Fibroblast of skin of left biceps (primary cell): ENCODE results near the gene MYL4.
"Not testable (repeated sequence)": the region's sequence is repeated elsewhere in the genome, so short reads cannot be mapped to it uniquely, and the experiment has no call there.

ENCODE experiments used
- DNase-seq, 2 experiments: peaks; one replicate each; pipeline ENCODE4 v3.0.0-alpha.2; 2013; ENCODE audit warnings: low read depth in 2 of 2

Gene MYL4

DNA sequence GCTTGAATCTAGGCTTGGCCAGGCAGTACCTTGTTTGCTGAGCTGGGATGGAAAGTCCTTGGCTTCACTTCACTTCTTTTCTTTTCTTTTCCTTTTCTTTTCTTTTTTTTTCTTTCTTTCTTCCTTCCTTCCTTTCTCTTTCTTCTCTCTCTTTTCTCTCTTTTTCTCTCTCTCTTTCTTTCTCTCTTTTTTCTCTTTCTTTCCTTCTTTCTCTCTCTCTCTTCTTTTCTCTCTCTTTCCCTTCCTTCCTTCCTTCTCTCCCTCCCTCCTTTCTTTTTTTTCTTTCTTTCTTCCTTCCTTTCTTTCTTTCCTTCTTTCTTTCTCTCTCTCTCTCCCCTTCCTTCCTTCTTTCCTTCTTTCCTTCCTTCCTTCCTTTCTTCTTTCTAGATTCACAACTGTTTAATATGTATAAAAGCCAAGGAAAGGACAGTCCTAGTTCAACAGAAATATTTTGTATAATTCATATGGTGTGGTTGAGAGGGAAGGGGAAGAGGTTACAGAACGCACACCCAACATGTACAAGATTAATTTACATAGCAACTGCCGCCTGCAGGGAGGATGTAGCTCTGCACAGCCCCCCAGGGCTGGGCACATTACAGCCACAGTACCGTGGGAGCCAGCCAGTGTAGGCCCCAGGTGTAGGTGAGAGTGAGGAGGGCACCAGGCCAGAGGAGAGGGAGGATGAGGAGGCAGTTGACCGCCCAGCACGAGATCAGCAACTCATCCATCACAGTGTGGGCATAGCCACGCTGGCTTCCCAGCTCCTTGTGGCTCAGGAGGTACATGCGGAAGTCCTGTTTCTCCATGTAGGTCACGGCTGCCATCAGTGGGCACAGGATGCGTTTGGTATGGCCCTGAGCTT lies 34.8 kb downstream of the MYL4 start:
- no peak for DNase-seq

- no peak for DNase-seq
Measured at GRCh38 chr17:47244697-47245096, 35.5 kb downstream of the MYL4 start.

- DNase-seq, result no peak
Measured at GRCh38 chr17:47246120-47246519, 37.0 kb downstream of the MYL4 start.

- DNase-seq, result no peak
Measured at GRCh38 chr17:47250855-47251254, 41.7 kb downstream of the MYL4 start.

DNA sequence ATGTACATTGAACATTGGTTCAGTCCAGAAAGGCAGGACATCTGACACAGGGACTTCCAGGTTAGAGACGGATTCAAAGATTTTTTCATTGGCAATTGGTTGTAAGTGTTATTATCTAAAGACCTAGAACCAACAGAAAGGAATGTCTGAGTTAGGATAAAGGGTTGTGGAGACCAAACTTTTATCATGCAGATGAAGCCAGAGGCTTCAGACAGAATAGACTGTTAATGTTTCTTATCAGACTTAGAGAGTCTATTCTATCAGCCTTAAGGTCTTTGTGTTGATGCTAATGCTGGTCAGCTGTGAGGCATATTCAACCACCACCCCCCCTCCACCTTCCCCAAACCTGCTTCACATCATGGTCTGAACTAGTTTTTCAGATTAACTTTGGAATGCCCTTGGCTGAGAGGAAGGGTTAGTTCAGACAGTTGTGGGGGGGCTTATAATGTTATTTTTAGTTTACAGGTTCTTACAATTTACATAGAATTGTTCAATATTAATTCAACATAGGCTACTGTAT lies 42.3 kb downstream of the MYL4 start:
- DNase-seq, result no peak

DNA sequence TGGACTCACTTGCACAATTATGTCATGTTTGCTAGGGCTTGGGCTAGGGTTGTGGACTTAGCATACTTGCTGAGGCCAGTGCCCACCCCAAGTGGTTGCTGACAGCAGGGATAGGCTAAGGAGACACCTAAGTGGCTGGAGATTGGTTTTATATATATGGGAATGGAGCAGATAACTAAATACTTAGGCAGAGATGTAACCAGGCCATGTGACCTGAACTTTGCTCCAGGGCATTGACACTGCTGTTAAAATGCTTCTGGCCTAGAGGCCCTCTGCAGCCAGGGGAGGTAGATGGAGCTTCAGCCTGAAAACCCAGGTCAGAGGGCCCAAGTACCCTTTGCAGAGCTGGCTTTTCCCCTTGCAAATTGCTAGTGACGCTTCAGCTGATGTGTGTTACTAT lies 43.1 kb downstream of the MYL4 start:
- DNase-seq, result no peak

DNA sequence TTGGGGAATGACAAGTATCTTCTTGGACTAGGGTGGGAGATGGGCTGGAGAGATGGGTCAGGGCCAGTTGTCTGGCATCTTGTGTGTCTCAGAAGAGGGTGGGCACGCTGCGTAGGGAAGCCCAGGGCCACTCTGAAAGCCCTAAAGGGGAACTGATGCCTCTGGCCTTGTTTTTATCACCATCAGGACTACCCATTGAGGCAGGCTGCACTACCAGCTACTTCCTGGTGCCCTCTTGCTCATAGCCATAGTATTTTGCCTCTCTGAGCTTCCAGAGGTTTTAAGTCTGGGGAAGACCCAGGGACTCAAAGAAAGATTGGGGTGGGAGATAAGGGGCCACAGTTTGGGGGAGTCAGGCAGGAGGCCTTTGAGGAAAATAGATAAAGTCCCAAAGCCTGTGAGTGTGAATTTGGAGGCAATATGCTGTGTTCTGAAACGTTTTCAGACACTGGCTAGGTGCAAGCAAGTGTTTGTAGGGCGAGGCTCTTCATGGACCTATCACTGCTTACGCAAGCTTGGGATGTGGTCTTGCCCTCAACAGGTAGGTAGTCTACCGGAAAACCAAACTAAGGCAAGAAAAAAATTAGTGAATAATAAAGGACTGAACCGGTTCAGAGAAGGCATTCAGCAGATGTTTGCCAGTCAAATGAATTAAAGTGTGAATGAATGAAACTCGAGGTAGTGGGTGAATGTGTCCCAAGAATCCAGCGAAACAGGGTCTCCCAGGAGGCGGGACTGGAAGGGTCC lies 43.8 kb downstream of the MYL4 start:
- DNase-seq, result no peak

DNA sequence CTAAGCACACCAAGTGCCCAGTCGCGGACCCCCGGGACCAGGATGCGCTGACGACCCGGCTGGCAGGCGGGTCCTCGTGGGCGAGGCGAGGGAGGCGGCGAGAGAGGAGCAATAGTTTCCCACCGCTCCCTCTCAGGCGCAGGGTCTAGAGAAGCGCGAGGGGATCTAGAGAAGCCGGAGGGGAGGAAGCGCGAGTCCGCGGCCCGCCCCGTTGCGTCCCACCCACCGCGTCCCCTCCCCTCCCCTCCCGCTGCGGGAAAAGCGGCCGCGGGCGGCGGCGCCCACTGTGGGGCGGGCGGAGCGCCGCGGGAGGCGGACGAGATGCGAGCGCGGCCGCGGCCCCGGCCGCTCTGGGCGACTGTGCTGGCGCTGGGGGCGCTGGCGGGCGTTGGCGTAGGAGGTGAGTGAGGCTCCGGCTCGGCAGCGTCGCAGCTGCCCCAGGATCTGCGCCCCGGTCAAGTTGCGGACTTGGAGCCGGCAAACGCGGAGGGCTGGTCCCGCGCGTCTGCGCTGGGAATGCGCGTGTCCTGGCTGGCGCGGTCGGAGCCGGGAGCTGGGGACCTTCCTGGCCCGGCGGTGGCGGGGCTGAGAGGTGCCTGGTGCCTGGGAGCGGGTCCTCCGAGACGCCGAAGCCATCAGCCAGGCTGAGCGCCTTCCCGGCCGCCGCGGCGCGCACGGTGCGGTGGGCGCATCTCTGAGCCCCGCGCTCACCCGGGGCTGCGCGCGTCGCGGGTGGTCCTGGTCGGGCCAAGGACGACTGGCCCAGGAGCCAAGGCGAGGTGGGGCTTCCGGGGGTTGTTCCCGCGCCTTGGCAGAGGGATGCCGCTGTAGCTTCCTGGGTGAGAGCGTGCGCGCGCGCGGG lies 44.6 kb downstream of the MYL4 start, which contains the start of gene ITGB3:
Gene ITGB3, plus strand, starts transcription at position 287 of the 862 bp plus-strand sequence. Its CDS starts 35 bp downstream, at position 322.
- DNase-seq, result peak in 1 of 2 experiments; percentile 26

DNA sequence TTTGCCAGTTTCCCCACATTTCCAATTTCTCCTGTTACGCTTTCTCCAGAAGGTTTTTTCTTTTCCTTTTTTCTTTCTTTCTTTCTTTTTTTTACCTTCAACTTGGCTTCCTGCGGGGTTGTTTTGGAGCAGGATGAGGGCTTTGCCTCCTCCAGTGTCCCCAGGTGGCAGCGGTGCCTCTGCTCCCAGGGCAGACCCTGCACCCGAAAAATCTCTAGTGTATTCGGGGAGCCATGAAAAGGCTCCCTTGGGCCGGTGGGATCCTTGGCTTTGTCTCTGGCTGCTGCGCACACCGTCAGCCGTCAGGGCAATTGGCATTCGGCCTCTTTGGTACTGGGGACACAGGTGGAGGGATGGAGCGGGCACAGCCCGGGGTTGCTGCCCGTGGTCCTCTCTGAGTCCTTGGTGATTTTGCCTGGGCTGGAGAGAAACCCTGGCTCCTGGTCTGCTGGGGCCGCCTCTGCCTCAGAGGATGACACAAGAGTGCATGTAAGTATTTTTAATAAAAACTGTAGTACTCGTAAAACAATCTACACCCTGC lies 45.3 kb downstream of the MYL4 start:
- DNase-seq, result no peak

DNA sequence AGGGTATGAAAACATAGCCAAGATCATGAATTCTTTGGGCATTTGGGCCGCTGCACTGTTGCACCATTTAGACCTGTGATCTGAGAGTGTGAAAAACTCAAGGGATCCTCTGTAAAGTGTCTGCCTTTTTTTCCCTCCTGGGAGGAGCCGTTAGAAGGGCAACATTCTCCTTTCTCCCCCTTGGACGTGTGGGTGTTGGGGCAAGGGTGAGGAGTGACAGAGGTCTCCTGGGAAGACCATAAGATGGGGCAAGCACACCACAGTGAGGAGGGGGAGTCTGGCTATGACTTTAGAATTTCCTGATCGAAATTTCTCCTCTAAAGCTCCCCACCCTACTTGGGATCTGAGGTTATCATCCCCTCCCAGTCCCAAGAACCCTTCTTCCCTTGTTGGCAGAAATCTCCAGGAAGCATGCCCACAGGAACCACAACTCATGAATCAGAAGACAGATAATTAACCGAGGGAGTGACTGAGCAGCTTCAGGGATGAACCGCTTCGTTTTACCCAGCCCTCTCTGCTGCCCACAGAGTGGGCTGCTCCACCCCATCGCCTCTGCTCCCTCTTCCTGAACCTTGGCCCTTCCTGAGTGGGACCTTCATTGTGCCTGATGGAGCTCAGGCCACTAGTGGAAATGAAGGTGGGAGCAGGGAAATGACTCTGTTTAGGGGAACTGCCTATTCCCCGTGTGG lies 48.6 kb downstream of the MYL4 start:
- peak in 1 of 2 experiments; percentile 31 for DNase-seq

- no peak for DNase-seq
Measured at GRCh38 chr17:47262586-47262985, 53.4 kb downstream of the MYL4 start.

DNA sequence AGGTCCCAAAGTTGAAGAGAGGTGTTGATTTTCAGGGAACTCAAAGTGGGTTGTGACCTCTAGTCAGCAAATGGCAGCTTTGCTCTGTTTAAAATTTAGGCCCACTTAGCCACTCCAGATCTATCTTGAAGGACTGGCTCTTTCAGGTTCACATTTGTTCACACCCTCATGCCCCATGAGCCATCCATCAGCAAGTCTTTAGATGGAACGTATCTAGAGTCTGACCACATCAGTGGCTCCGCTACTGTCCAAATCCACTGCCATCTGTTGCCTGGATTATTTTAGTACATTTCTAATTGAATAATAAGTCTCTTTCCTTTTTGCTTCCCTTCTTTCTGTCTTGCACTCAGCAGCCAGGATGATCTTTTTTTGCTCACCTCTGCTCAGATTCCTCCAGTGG lies 55.0 kb downstream of the MYL4 start:
- no peak for DNase-seq

DNA sequence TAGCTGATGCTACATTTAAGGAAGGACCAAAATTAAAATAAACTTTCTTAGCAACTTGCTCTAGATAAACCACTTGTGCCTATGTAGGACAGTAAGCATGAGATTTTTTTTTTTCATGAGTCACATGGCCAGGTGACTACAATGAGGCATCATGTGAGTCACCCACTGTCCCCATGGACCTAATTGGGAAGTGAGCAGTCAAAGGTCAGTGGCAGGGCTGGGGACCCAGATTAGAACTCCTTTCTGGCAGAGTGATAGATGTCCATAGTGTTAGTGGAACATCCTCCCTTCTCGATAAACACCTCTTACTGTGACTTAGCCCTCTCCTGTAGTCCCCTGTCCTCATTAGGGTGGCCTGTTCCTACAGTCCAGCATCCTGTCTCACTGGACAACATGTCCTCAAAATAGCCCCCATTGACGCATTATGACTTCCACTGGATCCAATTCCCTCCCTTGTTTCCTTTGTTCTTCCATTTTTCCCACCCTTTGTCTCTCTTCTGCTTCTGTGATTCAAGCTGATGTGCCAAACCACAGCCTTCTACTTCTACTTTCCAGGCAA lies 56.9 kb downstream of the MYL4 start:
- DNase-seq, result no peak

- no peak for DNase-seq
Measured at GRCh38 chr17:47266782-47267181, 57.6 kb downstream of the MYL4 start.

DNA sequence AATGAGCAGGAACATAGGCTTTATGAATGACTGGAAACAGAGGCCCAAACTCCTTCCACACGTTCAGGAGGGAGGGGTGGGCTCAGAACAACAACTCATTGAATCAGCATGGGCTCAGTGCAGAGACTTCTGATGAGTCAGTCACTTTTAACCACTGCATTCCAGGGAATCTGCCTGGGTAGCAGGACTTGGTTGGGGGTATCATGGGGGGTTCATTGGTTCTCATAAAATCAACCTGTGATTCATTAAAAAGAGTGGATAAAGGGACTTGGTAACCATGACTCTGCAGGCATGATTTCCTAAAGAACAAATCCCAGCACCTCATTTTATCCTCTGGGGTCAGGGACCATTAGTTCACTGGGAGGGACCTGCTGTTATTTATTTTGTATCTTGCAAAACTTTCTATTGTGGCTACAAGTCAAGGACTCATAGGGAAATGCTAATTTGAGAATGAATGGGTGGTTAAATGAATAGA lies 58.2 kb downstream of the MYL4 start:
- peak; percentile 91 to 92 for DNase-seq

DNA sequence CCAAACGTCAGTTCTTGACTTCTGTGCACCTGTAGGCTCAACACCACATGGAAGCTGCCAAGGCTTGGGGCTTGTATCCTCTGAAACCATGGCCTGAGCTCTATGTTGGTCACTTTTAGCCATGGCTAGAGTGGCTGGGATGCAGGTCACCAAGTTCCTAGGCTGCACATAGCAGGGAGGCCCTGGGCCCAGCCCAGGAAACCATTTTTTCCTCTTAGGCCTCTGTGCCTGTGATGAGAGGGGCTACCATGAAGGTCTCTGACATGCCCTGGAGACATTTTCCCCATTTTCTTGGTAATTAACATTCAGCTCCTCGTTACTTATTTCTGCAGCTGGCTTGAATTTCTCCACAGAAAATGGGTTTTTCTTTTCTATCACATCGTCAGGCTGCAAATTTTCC lies 59.8 kb downstream of the MYL4 start:
- not testable (repeated sequence) for DNase-seq

DNA sequence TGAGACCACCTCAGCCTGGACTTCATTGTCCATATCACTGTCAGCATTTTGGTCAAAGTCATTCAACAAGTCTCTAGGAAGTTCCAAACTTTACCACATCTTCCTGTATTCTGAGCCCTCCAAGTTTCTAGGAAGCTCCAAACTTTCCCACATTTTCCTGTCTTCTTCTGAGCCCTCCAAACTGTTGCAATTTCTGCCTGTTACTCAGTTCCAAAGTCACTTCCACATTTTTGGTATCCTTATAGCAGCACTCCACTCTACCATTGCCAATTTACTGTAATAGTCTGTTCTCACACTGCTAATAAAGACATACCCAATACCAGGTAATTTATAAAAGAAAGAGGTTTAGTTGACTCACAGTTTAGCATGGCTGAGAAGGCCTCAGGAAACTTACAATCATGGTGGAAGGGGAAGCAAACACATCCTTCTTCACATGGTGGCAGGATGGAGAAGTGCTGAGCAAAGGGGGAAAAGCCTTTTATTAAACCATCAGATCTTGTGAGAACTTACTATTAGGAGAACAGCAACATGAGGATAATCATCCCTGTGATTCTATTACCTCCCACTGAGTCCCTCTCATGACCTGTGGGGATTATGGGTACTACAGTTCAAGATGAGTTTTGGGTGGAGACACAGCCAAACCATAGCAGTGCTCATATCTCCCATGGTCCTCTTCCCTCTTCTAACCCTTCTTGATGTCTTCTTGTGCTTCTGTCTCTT lies 60.6 kb downstream of the MYL4 start:
- not testable (repeated sequence) for DNase-seq

DNA sequence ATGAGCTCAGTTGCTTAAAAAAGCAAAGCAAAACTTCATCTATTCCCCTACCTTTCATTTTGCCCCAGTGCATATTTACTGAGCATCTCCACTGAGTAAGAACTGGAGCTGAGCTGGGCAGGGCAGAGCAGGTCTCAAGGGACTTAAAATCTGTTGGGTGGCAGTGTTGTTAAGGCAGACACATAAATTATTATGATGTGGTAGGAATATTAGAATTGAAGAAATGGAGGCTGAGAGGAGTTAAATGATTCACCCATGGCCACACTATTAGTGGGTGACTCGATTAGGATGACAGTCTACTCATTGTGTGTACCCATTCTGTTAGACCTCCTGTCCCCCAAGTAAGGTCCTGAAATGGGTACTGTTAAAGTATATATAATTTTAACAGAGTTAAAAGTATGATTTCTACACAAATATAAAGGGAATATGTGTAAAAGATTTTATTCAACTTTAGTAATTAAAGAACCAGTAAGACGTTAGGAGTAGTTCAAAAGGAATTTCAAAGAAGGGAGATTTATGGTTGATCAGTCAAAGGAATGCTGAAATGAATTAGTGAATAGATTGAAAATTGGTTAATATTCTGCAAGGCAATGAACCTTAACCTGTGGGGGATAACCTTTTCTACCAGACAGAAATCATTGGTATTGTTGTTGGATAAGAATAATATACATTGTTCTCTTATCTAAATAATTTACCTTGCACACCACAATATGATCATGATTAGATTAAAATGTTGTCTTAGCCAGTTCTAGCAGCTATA lies 62.0 kb downstream of the MYL4 start:
- no peak for DNase-seq

GRCh38 chr17:47272491-47272890 lies 63.3 kb downstream of the MYL4 start:
- DNase-seq, result no peak
